ENCODE results near the gene COPG1. TPM values are rescaled to one million over a fixed set of nuclear protein-coding genes. Genes with fewer than 3 reads are reported as not detected.

COPG1 gene
- total RNA-seq, 4 donors from 2014 or later, result 55.6 to 89.1 (median 70.4) TPM

DNA sequence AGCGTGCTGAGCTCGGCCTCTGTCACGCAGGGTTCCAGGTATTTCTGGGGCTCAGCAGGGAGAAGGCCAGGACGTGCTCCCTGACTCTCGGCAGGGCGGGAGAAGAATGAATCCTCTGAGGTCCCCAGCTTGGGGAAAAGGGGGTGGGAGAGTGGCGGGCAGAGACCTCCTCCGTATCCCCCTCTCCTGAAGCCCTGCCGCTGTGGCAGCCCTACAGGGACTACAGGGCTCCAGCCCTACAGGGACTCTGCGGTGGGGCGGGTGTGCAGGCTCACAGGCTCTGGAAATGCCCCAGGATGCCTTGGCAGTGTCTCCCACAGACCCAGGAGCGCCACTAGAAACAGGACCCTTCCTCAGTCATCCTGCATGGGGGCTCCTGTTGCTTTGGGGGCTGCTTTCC lies 75.4 kb downstream of the COPG1 start:
- Histone ChIP-seq H3K4me1 (no peaks in the 10 kb centered on the region), H3K27ac (replicated peaks in 1 of 4) (no peak overlapping the region), H3K9me3 (no peaks in the 10 kb centered on the region), H3K4me3 (no peak overlapping the region), H3K27me3 (no peaks in the 10 kb centered on the region), H3K36me3 (peaks cover 4 to 46% (median 17%) of the 10 kb centered on the region in 4 donors)
- TF ChIP-seq, protein P1, sequence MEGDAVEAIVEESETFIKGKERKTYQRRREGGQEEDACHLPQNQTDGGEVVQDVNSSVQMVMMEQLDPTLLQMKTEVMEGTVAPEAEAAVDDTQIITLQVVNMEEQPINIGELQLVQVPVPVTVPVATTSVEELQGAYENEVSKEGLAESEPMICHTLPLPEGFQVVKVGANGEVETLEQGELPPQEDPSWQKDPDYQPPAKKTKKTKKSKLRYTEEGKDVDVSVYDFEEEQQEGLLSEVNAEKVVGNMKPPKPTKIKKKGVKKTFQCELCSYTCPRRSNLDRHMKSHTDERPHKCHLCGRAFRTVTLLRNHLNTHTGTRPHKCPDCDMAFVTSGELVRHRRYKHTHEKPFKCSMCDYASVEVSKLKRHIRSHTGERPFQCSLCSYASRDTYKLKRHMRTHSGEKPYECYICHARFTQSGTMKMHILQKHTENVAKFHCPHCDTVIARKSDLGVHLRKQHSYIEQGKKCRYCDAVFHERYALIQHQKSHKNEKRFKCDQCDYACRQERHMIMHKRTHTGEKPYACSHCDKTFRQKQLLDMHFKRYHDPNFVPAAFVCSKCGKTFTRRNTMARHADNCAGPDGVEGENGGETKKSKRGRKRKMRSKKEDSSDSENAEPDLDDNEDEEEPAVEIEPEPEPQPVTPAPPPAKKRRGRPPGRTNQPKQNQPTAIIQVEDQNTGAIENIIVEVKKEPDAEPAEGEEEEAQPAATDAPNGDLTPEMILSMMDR (IDR thresholded peaks at IDR 0.05), result no peak
- no peak for DNase-seq (ENCODE audit: extremely low spot score)
- WGBS, result 100% methylated on average over 5 of the region's 12 CpGs
- intact Hi-C loops (cut with DNase I), result no loop called here

DNA sequence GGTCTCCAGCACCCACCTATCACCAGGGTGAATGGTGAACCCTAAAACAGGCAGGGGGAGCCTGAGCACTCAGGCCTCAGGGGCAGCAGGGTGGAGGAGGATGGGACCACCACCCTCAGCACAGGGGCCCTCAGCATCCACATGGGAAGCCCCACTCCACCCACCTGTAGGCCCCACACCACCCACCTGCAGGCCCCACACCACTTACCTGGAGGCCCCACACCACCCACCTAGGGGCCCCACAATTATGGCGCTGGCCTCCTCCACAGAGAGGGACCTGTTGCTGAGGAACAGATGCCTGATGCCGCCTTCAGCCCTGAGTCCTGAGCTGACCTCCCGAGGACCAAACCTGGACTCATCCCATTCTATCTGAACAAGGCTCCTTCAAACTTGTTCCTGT lies 76.0 kb downstream of the COPG1 start:
- no peak overlapping the region for H3K27ac ChIP-seq (replicated peaks in 1 of 4)
- no peaks in the 10 kb centered on the region for H3K9me3 ChIP-seq
- H3K36me3 ChIP-seq, result peaks cover 4 to 41% (median 14%) of the 10 kb centered on the region in 4 donors
- intact Hi-C loops (cut with DNase I), result no loop called here
- TF ChIP-seq EP300 (IDR thresholded peaks at IDR 0.05) (no peak), POLR2AphosphoS5 (IDR thresholded peaks at IDR 0.05) (no peak), POLR2A (IDR thresholded peaks at IDR 0.05; ENCODE audit: low read depth) (no peak)
- TF ChIP-seq, protein P1 (IDR thresholded peaks at IDR 0.05), result no peak
- no peak overlapping the region for H3K4me3 ChIP-seq
- no peaks in the 10 kb centered on the region for H3K27me3 ChIP-seq
- DNase-seq (ENCODE audit: extremely low spot score), result no peak
- H3K4me1 ChIP-seq, result no peaks in the 10 kb centered on the region
- WGBS, result 100% methylated on average over 3 of the region's 3 CpGs

DNA sequence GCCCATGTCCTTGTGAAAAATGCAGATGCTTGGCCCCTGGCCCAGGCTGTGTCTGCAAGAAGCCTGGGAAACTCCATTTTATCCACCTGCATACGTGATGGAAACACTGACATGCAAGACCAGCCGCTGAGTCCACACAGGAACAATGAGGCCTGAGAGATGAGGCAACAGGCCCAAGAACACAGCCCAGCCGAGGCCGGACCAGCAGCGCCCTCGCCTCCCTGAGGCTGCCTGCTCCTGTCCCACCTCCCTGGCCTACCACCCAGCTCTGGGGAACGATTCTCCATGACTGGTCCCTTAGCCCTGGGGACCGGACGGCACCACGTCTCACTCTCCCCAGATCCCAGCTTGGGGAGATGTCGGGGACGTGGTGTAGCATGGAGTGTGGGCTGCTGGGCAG lies 76.7 kb downstream of the COPG1 start:
- H3K27ac ChIP-seq (replicated peaks in 1 of 4), result no peak overlapping the region
- no peaks in the 10 kb centered on the region for H3K27me3 ChIP-seq
- no peaks in the 10 kb centered on the region for H3K9me3 ChIP-seq
- intact Hi-C loops (cut with DNase I), result no loop called here
- 95% methylated on average over 12 of the region's 12 CpGs for WGBS
- TF ChIP-seq POLR2A (IDR thresholded peaks at IDR 0.05; ENCODE audit: low read depth) (no peak), EP300 (IDR thresholded peaks at IDR 0.05) (no peak), POLR2AphosphoS5 (IDR thresholded peaks at IDR 0.05) (no peak)
- TF ChIP-seq, protein P1 (IDR thresholded peaks at IDR 0.05), result no peak
- H3K4me3 ChIP-seq, result no peak overlapping the region
- H3K4me1 ChIP-seq, result no peaks in the 10 kb centered on the region
- H3K36me3 ChIP-seq, result peaks cover 4 to 34% (median 10%) of the 10 kb centered on the region in 4 donors
- no peak for DNase-seq (ENCODE audit: extremely low spot score)

DNA sequence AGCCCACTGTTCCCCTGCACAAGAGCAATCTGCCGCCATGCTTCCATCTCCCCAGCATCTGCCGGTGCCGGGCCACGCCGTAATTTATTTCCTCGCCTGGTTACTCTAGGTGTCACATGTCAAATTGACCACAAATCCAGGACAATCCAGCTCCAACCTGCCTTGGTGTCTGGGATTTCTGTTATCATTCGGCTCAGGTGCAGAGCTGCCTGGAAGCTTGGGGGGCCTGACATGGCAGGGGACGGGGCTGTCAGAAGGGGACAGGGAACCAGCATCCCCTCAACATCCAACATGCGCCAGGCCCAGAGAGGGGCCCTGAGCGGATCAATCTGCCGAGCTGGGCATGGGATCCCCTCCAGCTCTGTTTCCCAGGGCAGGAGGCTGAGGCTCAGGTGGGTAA lies 77.2 kb downstream of the COPG1 start:
- Histone ChIP-seq H3K4me1 (no peaks in the 10 kb centered on the region), H3K27me3 (no peaks in the 10 kb centered on the region), H3K4me3 (no peak overlapping the region), H3K9me3 (no peaks in the 10 kb centered on the region), H3K36me3 (peaks cover 2 to 29% (median 8%) of the 10 kb centered on the region in 4 donors), H3K27ac (replicated peaks in 1 of 4) (no peak overlapping the region)
- intact Hi-C loops (cut with DNase I), result no loop called here
- 97% methylated on average over 9 of the region's 11 CpGs for WGBS
- no peak for DNase-seq (ENCODE audit: extremely low spot score)
- TF ChIP-seq POLR2A (IDR thresholded peaks at IDR 0.05; ENCODE audit: low read depth) (no peak), EP300 (IDR thresholded peaks at IDR 0.05) (no peak), POLR2AphosphoS5 (IDR thresholded peaks at IDR 0.05) (no peak)
- TF ChIP-seq, protein P1 (IDR thresholded peaks at IDR 0.05), result no peak

Small RNA genes lying within 50 kb of the gene (small RNA-seq; reads per million reads assigned to genes)
- gene MIR6826 (0 reads per million in 3 donors), gene RPS27P12 (0 reads per million in 3 donors)

Other genes starting within 250 kb of the COPG1 start
- 10 to 100 TPM in 1 of 4 donors, 1 to 10 TPM in 3; 5.8 to 15.8 (median 7.9) TPM for gene EFCC1, start 248.3 kb upstream of the COPG1 start, total RNA-seq
- gene GP9, start 188.8 kb upstream of the COPG1 start, total RNA-seq, result under 1 TPM in 1 of 4 donors, not detected in 3; 0.50 TPM
- 10 to 100 TPM in 3 of 4 donors, 1 to 10 TPM in 1; 7.5 to 18.4 (median 17.6) TPM for gene RAB43, start 127.8 kb upstream of the COPG1 start, total RNA-seq
- gene ISY1, start 88.5 kb upstream of the COPG1 start, total RNA-seq, result 10 to 100 TPM; 15.4 to 26.7 (median 18.4) TPM
- 100 to 1,000 TPM; 395 to 523 (median 469) TPM for gene CNBP, start 65.7 kb upstream of the COPG1 start, total RNA-seq
- 10 to 100 TPM; 24.5 to 39.3 (median 30.6) TPM for gene HMCES, start 29.3 kb downstream of the COPG1 start, total RNA-seq
- gene EFCAB12, start 179.0 kb downstream of the COPG1 start, total RNA-seq, result under 1 TPM in 2 of 4 donors, not detected in 2; 0.19 to 0.42 TPM
- gene MBD4, start 190.3 kb downstream of the COPG1 start, total RNA-seq, result 10 to 100 TPM; 12.1 to 23.3 (median 16.4) TPM
- gene IFT122, start 190.6 kb downstream of the COPG1 start, total RNA-seq, result 10 to 100 TPM; 19.5 to 32.8 (median 21.9) TPM